Thoracic aorta (tissue), 2 donors: Measurements from ENCODE around the gene CFAP97D2. TPM values are rescaled to one million over a fixed set of nuclear protein-coding genes. Genes with fewer than 3 reads are reported as not detected.

ENCODE experiments used
- ATAC-seq: fragments of 150-250 bp; one replicate; pipeline ENCODE4 v1.8.0; 2017; ENCODE audit warnings: low read depth; ENCODE audit not compliant: insufficient number of reproducible peaks, low FRiP score
- DNase-seq: peaks from one replicate; pipeline ENCODE4 v3.0.0-alpha.2; 2020; ENCODE audit warnings: low spot score
- H3K27ac ChIP-seq, 2 donors: fragments of 200-600 bp; sonication (generic); 1 replicate in 1 of 2; 2 replicates in 1 of 2; pipeline ENCODE4 v1.5.1; 2016; ENCODE audit warnings: mild to moderate bottlenecking in 2 of 2, moderate library complexity in 2 of 2
- H3K27me3 ChIP-seq: fragments of 200-600 bp; sonication (generic); replicated peaks from 2 replicates; pipeline ENCODE4 v1.6.0; 2016; ENCODE audit warnings: mild to moderate bottlenecking; ENCODE audit not compliant: insufficient read depth
- H3K36me3 ChIP-seq: fragments of 200-600 bp; sonication (generic); one replicate; pipeline ENCODE4 v1.5.1; 2016
- H3K4me1 ChIP-seq, 2 donors: fragments of 200-600 bp; sonication (generic); 1 replicate in 1 of 2; 2 replicates in 1 of 2; pipeline versions ENCODE4 v1.5.1 to v1.6.0; 2016; ENCODE audit warnings: low read depth in 2 of 2, mild to moderate bottlenecking in 1 of 2; ENCODE audit not compliant: control insufficient read depth in 1 of 2
- H3K4me3 ChIP-seq: fragments of 200-600 bp; sonication (generic); 2 replicates; pipeline ENCODE4 v1.5.1; 2016; ENCODE audit warnings: mild to moderate bottlenecking
- H3K9me3 ChIP-seq: fragments of 200-600 bp; sonication (generic); 2 replicates; pipeline ENCODE4 v1.5.1; 2016
- CTCF ChIP-seq: fragments of 200-600 bp; sonication (generic); IDR thresholded peaks from one replicate; pipeline ENCODE4 v1.5.1; 2019; ENCODE audit warnings: antibody characterized with exemption
- total RNA-seq, 2 donors: library from RNA; depleted of rRNA; stranded (reverse); fragments of >200 nt; gene quantifications; one replicate each; pipeline versions ENCODE4 v1.1.0 to v1.2.3, GENCODE V29; 2016

CFAP97D2 gene
- total RNA-seq, 2 donors from 2014 or later = not detected

GRCh38 chr13:114141261-114141996 is 37.6 kb upstream of the CFAP97D2 start:
- no peak overlapping the region for H3K4me3 ChIP-seq
- no peak for TF ChIP-seq CTCF

GRCh38 chr13:114142137-114142550 is 36.9 kb upstream of the CFAP97D2 start:
- ATAC-seq = no peak
- no peaks in the 10 kb centered on the region for H3K36me3 ChIP-seq
- H3K27ac ChIP-seq = no peak overlapping the region
- no peaks in the 10 kb centered on the region for H3K9me3 ChIP-seq
- H3K27me3 ChIP-seq = no peaks in the 10 kb centered on the region
- no peak overlapping the region for H3K4me3 ChIP-seq
- no peak for TF ChIP-seq CTCF
- H3K4me1 ChIP-seq = peaks cover 0 to 6% of the 10 kb centered on the region in 2 donors
- no peak for DNase-seq

More at GRCh38 chr13:114141261-114141996, 37.6 kb upstream of the CFAP97D2 start:
- Histone ChIP-seq H3K36me3 (no peaks in the 10 kb centered on the region), H3K27ac (no peak overlapping the region), H3K9me3 (no peaks in the 10 kb centered on the region), H3K4me1 (peaks cover 0 to 6% of the 10 kb centered on the region in 2 donors), H3K27me3 (no peaks in the 10 kb centered on the region)
- no peak for ATAC-seq
- no peak for DNase-seq

- H3K27me3 ChIP-seq = no peaks in the 10 kb centered on the region
These were observed 36.2 kb upstream of the CFAP97D2 start for GRCh38 chr13:114142640-114143490.

GRCh38 chr13:114143806-114144605 is 35.1 kb upstream of the CFAP97D2 start:
- ATAC-seq (no peak), DNase-seq (no peak)
- H3K27me3 ChIP-seq = no peaks in the 10 kb centered on the region
- H3K4me3 ChIP-seq = no peak overlapping the region
- no peaks in the 10 kb centered on the region for H3K9me3 ChIP-seq
- peaks cover 0 to 6% of the 10 kb centered on the region in 2 donors for H3K4me1 ChIP-seq
- TF ChIP-seq CTCF = no peak
- no peak overlapping the region for H3K27ac ChIP-seq
- no peaks in the 10 kb centered on the region for H3K36me3 ChIP-seq

More at GRCh38 chr13:114142640-114143490, 36.2 kb upstream of the CFAP97D2 start:
- ATAC-seq (no peak), DNase-seq (no peak)
- TF ChIP-seq CTCF = no peak
- H3K4me1 ChIP-seq = peaks cover 0 to 6% of the 10 kb centered on the region in 2 donors
- H3K4me3 ChIP-seq = no peak overlapping the region
- no peaks in the 10 kb centered on the region for H3K9me3 ChIP-seq
- no peaks in the 10 kb centered on the region for H3K36me3 ChIP-seq
- no peak overlapping the region for H3K27ac ChIP-seq
